Measurements from ENCODE around the gene CDKL1. TPM values are rescaled to one million over a fixed set of nuclear protein-coding genes. Genes with fewer than 3 reads are reported as not detected.

The CDKL1 gene
- total RNA-seq, 1 donor from 2014 or later = 0.81 TPM

GRCh38 chr14:50290306-50290705 lies 106.4 kb downstream of the CDKL1 start:
- no peak for ATAC-seq

GRCh38 chr14:50288146-50288545 lies 108.5 kb downstream of the CDKL1 start:
- no peak for ATAC-seq

More at GRCh38 chr14:50290306-50290705, 106.4 kb downstream of the CDKL1 start:
- no peak for DNase-seq (ENCODE audit: low spot score)

GRCh38 chr14:50285861-50286260 lies 110.8 kb downstream of the CDKL1 start:
- DNase-seq (ENCODE audit: low spot score) (peak; percentile 61), ATAC-seq (peak; percentile 98)

More at GRCh38 chr14:50288146-50288545, 108.5 kb downstream of the CDKL1 start:
- no peak for DNase-seq (ENCODE audit: low spot score)

Other genes starting within 250 kb of the CDKL1 start
- 9.9 TPM for gene SOS2, start 165.3 kb downstream of the CDKL1 start, total RNA-seq
- gene L2HGDH, start 84.7 kb downstream of the CDKL1 start, total RNA-seq = 9.2 TPM
- gene DMAC2L, start 84.6 kb downstream of the CDKL1 start, total RNA-seq = 8.0 TPM
- gene MAP4K5, start 135.7 kb upstream of the CDKL1 start, total RNA-seq = 10.0 TPM
- gene ATL1, start 163.3 kb upstream of the CDKL1 start, total RNA-seq = 0.48 TPM

Measured in left lobe of liver (tissue), 2 donors.